ENCODE measurements around the gene VRTN.

DNA sequence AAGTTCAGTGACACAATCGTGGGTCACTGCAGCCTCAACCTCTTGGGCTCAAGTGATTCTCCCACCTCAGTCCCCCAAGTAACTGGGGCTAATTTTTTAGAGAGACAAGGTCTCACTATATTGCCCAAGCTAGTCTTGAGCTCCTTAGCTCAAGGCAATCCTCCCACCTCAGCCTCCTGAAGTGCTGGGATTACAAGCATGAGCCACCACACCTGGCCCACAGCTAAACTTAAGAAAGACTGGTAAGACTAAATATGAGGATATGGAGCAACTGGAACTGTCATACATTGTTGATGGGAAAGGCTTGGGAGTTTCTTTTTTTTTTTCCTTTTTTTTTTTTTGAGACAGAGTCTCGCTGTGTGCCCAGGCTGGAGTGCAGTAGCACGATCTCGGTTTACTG, 34.0 kb downstream of the VRTN start:
- TF ChIP-seq, protein P1, sequence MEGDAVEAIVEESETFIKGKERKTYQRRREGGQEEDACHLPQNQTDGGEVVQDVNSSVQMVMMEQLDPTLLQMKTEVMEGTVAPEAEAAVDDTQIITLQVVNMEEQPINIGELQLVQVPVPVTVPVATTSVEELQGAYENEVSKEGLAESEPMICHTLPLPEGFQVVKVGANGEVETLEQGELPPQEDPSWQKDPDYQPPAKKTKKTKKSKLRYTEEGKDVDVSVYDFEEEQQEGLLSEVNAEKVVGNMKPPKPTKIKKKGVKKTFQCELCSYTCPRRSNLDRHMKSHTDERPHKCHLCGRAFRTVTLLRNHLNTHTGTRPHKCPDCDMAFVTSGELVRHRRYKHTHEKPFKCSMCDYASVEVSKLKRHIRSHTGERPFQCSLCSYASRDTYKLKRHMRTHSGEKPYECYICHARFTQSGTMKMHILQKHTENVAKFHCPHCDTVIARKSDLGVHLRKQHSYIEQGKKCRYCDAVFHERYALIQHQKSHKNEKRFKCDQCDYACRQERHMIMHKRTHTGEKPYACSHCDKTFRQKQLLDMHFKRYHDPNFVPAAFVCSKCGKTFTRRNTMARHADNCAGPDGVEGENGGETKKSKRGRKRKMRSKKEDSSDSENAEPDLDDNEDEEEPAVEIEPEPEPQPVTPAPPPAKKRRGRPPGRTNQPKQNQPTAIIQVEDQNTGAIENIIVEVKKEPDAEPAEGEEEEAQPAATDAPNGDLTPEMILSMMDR (IDR thresholded peaks at IDR 0.05) = no peak
- TF ChIP-seq EP300 (IDR thresholded peaks at IDR 0.05) = no peak
- no peak for TF ChIP-seq POLR2A (IDR thresholded peaks at IDR 0.05)

Measured in ovary (tissue), 3 donors.